ENCODE measurements around the gene U2AF2. TPM values are rescaled to one million over a fixed set of nuclear protein-coding genes. Genes with fewer than 3 reads are reported as not detected.

U2AF2 gene
- total RNA-seq, 1 experiment from 2014 or later, result 321 TPM

DNA sequence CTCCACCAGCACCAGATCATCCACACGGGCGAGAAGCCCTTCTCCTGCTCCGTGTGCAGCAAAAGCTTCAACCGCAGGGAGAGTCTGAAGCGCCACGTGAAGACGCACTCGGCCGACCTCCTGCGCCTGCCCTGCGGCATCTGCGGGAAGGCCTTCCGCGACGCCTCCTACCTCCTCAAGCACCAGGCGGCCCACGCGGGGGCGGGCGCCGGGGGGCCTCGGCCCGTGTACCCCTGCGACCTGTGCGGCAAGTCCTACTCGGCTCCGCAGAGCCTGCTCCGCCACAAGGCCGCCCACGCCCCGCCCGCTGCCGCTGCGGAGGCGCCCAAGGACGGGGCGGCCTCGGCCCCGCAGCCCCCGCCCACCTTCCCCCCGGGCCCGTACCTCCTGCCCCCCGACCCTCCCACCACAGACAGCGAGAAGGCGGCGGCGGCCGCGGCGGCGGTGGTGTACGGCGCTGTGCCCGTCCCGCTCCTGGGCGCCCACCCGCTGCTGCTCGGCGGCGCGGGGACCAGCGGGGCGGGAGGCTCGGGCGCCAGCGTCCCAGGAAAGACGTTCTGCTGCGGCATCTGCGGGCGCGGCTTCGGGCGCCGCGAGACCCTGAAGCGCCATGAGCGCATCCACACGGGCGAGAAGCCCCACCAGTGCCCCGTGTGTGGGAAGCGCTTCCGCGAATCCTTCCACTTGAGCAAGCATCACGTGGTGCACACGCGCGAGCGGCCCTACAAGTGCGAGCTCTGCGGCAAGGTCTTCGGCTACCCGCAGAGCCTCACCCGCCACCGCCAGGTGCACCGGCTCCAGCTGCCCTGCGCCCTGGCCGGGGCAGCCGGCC lies 39.9 kb upstream of the U2AF2 start:
- H2AFZ ChIP-seq (ENCODE audit: low read length), result no peak overlapping the region
- no peak overlapping the region for H2BK20ac ChIP-seq (ENCODE audit: low read depth, low read length, poor library complexity, severe bottlenecking)
- H3K56ac ChIP-seq (ENCODE audit: insufficient read length, low read depth, low read length), result no peak overlapping the region
- H2AK5ac ChIP-seq (ENCODE audit: insufficient read length, low read length), result no peak overlapping the region
- H3K79me2 ChIP-seq (ENCODE audit: insufficient read depth, low read length), result 0 out of 2 replicates have a peak, but pooled peaks cover 1% of the 10 kb centered on the region
- H3K4me2 ChIP-seq (ENCODE audit: insufficient read depth, insufficient read length, low read length), result no peak overlapping the region
- no peaks in the 10 kb centered on the region for H3K27me3 ChIP-seq (ENCODE audit: insufficient read depth, low read length)
- TF ChIP-seq, protein P1, sequence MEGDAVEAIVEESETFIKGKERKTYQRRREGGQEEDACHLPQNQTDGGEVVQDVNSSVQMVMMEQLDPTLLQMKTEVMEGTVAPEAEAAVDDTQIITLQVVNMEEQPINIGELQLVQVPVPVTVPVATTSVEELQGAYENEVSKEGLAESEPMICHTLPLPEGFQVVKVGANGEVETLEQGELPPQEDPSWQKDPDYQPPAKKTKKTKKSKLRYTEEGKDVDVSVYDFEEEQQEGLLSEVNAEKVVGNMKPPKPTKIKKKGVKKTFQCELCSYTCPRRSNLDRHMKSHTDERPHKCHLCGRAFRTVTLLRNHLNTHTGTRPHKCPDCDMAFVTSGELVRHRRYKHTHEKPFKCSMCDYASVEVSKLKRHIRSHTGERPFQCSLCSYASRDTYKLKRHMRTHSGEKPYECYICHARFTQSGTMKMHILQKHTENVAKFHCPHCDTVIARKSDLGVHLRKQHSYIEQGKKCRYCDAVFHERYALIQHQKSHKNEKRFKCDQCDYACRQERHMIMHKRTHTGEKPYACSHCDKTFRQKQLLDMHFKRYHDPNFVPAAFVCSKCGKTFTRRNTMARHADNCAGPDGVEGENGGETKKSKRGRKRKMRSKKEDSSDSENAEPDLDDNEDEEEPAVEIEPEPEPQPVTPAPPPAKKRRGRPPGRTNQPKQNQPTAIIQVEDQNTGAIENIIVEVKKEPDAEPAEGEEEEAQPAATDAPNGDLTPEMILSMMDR (conservative IDR thresholded peaks at IDR 0.05), result no peak
- no peaks in the 10 kb centered on the region for H3K4me1 ChIP-seq (ENCODE audit: insufficient read depth, low read length)
- H3K23me2 ChIP-seq (ENCODE audit: insufficient read length, low read depth, low read length, poor library complexity, severe bottlenecking), result no peaks in the 10 kb centered on the region
- H2BK5ac ChIP-seq (ENCODE audit: insufficient read length, low read length), result no peak overlapping the region
- no peak overlapping the region for H2BK15ac ChIP-seq (ENCODE audit: low read depth, low read length)
- H3K27ac Mint-ChIP-seq, result no peak overlapping the region
- H4K20me1 ChIP-seq (ENCODE audit: control insufficient read depth, insufficient read depth, insufficient read length), result no peaks in the 10 kb centered on the region
- H3K27ac ChIP-seq (ENCODE audit: insufficient read length, low read depth, low read length), result no peak overlapping the region
- peaks cover 2% of the 10 kb centered on the region for H3K27me3 Mint-ChIP-seq (ENCODE audit: low read depth)
- H3K14ac ChIP-seq (ENCODE audit: insufficient read depth, low read length), result no peak overlapping the region
- H4K8ac ChIP-seq (replicated peaks; ENCODE audit: insufficient read length, low read depth, low read length), result no peak overlapping the region
- no peak overlapping the region for H3K9ac ChIP-seq (ENCODE audit: extremely low read depth, insufficient read length, low read length)
- peaks cover 12 to 39% (median 34%) of the 10 kb centered on the region in 3 experiments for H3K36me3 Mint-ChIP-seq (ENCODE audit: insufficient read depth in 1 of 3, low read depth in 3 of 3)
- no peak overlapping the region for H3K23ac ChIP-seq (ENCODE audit: insufficient read length, low read depth, low read length)
- H3K9me3 ChIP-seq (ENCODE audit: control insufficient read depth, low read depth, low read length), result no peaks in the 10 kb centered on the region
- no peak overlapping the region for H3K4ac ChIP-seq (ENCODE audit: low read depth, low read length)
- H3K79me1 ChIP-seq (ENCODE audit: insufficient read depth, low read depth, low read length, poor library complexity, severe bottlenecking), result no peaks in the 10 kb centered on the region
- H2BK120ac ChIP-seq (ENCODE audit: low read depth, low read length, poor library complexity, severe bottlenecking), result no peak overlapping the region
- no peaks in the 10 kb centered on the region for H3K9me3 Mint-ChIP-seq
- H4K91ac ChIP-seq (ENCODE audit: insufficient read length, low read depth, low read length), result no peak overlapping the region
- H3T11ph ChIP-seq (ENCODE audit: low read length), result no peak overlapping the region
- H2BK12ac ChIP-seq (ENCODE audit: insufficient read length, low read depth, low read length), result no peak overlapping the region
- WGBS (ENCODE audit: extremely low coverage, insufficient read length, low lambda C conversion rate), result no CpG with 5 or more reads among the region's 98 CpGs
- H3K4me3 Mint-ChIP-seq, result no peak overlapping the region
- no peak for DNase-seq
- no peak overlapping the region for H3K18ac ChIP-seq (ENCODE audit: insufficient read length, low read depth, low read length)
- H3K4me1 Mint-ChIP-seq, result peaks cover 0 to 2% of the 10 kb centered on the region in 2 experiments; a peak in 1 of 4 replicates
- H4K5ac ChIP-seq (ENCODE audit: insufficient read length, low read depth, low read length), result no peak overlapping the region
